GM06990 (cell line): ENCODE data around the gene ZNF143.
A peak's percentile ranks its signal among the peaks of the same experiment; 100 is the strongest.
"Not testable (repeated sequence)": the region's sequence is repeated elsewhere in the genome, so short reads cannot be mapped to it uniquely, and the experiment has no call there.

Experiments used
- DNase-seq: peaks from one replicate; pipeline ENCODE4 v3.0.0-alpha.2; 2011; ENCODE audit not compliant: insufficient read length; ENCODE audit errors: extremely low read depth
- H3K27me3 ChIP-seq: replicated peaks from 2 replicates; pipeline ENCODE4 v1.6.0; 2011; ENCODE audit warnings: low read length; ENCODE audit not compliant: control insufficient read depth, insufficient read depth
- H3K36me3 ChIP-seq: 2 replicates; pipeline ENCODE4 v1.5.1; 2011; ENCODE audit warnings: low read length; ENCODE audit not compliant: control insufficient read depth, insufficient read depth
- H3K4me3 ChIP-seq: replicated peaks from 2 replicates; pipeline ENCODE4 v1.5.1; 2011; ENCODE audit warnings: low read depth, mild to moderate bottlenecking, control low read depth, low read length
- CTCF ChIP-seq: IDR thresholded peaks from 2 replicates; pipeline ENCODE4 v1.5.1; 2011; ENCODE audit warnings: low read length, control low read depth, mild to moderate bottlenecking, inconsistent platforms; ENCODE audit not compliant: insufficient read depth, poor library complexity, severe bottlenecking

ZNF143 gene

GRCh38 chr11:9460322-9461062 lies at the start of gene ZNF143:
ZNF143 (plus strand) TSS chr11:9461012; CDS start chr11:9471309, 10,297 bp downstream.
- no peaks in the 10 kb centered on the region for H3K27me3 ChIP-seq
- no peak for TF ChIP-seq CTCF
- H3K4me3 ChIP-seq, result peak within 1 kb of the TSS; percentile 86
- DNase-seq, result peak; percentile 99
- H3K36me3 ChIP-seq, result no peaks in the 10 kb centered on the region

DNA sequence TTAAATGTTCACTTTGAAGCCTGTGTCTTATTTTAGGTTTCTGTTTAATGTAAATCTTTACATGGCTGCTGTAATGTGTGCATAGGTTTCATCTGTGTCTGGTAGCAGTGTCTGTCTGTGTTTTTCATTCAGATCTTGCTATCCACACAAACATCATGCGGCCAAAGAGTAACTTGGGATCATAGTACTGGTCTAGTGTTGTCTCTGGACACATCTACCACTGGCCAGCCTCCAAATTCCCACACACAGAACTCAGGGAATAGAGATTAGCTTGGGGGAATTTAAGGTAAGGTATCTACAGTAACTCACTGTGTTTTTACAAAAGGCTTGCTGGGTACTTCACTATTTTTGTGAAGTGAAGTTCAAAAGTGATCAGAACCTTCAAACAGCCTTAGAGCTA lies 32.1 kb upstream of the ZNF143 start:
- no peak for TF ChIP-seq CTCF
- no peak for DNase-seq
- no peak overlapping the region for H3K4me3 ChIP-seq
- no peaks in the 10 kb centered on the region for H3K27me3 ChIP-seq
- peaks cover 13% of the 10 kb centered on the region for H3K36me3 ChIP-seq

GRCh38 chr11:9438611-9439010 lies 22.2 kb upstream of the ZNF143 start:
- Histone ChIP-seq H3K36me3 (peaks cover 14% of the 10 kb centered on the region), H3K4me3 (no peak overlapping the region), H3K27me3 (no peaks in the 10 kb centered on the region)
- no peak for DNase-seq
- no peak for TF ChIP-seq CTCF

- no peaks in the 10 kb centered on the region for H3K27me3 ChIP-seq
- H3K36me3 ChIP-seq, result peaks cover 6% of the 10 kb centered on the region
- no peak overlapping the region for H3K4me3 ChIP-seq
- no peak for DNase-seq
- no peak for TF ChIP-seq CTCF
Measured at GRCh38 chr11:9446230-9446629, 14.6 kb upstream of the ZNF143 start.

DNA sequence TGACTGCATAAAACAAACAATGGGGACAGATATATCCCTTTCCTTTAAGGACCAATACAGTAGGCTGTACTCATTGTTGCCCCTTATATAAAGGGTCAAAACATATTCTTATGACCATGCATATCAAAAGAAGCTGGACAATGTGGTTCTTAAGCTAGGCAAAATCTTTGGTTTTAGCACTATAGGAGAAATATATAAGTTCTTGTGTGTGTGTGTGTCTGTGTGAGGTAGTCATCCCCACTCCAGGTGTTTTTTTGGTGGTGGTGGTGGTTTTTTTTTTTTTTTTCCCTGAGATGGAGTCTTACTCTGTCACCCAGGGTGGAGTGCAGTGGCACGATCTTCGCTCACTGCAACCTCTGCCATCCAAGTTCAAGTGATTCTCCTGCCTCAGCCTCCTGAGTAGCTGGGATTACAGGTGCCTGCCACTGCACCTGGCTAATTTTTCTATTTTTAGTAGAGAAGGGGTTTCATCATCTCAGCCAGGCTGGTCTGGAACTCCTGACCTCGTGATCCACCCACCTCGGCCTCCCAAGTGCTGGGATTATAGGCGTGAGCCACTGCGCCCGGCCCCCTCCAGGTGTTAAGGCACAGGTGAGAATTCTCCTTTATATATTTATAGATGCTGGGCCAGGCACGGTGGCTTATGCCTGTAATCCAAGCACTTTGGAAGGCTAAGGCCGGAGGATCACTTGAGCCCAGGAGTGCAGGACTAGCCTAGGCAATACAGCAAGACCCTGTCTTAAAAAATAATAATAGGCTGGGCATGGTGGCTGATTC lies 12.0 kb upstream of the ZNF143 start:
- no peak for TF ChIP-seq CTCF
- Histone ChIP-seq H3K36me3 (no peaks in the 10 kb centered on the region; the same call in 1 of the 2 replicates), H3K4me3 (no peak overlapping the region), H3K27me3 (no peaks in the 10 kb centered on the region)
- DNase-seq, result no peak

DNA sequence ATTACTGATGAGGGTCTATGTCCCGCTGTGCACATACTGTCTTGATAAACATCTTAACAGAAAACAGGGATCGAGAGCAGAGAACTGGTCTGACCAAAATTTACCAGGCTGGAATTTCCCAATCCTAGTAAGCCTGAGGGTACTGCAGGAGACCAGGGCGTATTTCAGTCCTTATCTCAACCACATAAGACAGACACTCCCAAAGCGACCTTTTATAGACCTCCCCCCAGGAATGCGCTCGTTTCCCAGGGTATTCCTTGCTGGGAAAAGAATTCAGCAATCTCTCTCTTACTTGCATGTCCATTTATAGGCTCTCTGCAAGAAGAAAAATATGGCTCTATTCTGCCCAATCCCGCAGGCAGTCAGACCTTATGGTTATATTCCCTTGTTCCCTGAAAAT lies 8.8 kb upstream of the ZNF143 start:
- not testable (repeated sequence) for H3K27me3 ChIP-seq, DNase-seq, H3K4me3 ChIP-seq, H3K36me3 ChIP-seq
